HG03045 (cell line): ENCODE results near the gene CLIC1.

Source experiments
- ATAC-seq: cut with Tn5 transposase; IDR thresholded peaks from one replicate; pipeline ENCODE4 v1.9.1; 2021; ENCODE audit warnings: mild to moderate bottlenecking, moderate library complexity; ENCODE audit not compliant: unreplicated experiment

The CLIC1 gene

GRCh38 chr6:31705931-31706330, 30.4 kb downstream of the CLIC1 start:
- no peak for ATAC-seq

- ATAC-seq, result peak; percentile 92
Observed at GRCh38 chr6:31702819-31703716, 33.3 kb downstream of the CLIC1 start, which contains the start of gene ABHD16A. Gene ABHD16A, minus strand, starts transcription at chr6:31703324. Its CDS starts 43 bp downstream, at chr6:31703281.

GRCh38 chr6:31702405-31702818, 33.9 kb downstream of the CLIC1 start:
- peak; percentile 3 for ATAC-seq

GRCh38 chr6:31701666-31702404, 34.5 kb downstream of the CLIC1 start:
- ATAC-seq, result no peak

- ATAC-seq, result no peak
Observed at GRCh38 chr6:31700740-31701401, 35.5 kb downstream of the CLIC1 start.

- no peak for ATAC-seq
Observed at GRCh38 chr6:31697555-31697954, 38.8 kb downstream of the CLIC1 start.

- ATAC-seq, result no peak
Observed at GRCh38 chr6:31693535-31693934, 42.8 kb downstream of the CLIC1 start.

GRCh38 chr6:31692886-31693285, 43.4 kb downstream of the CLIC1 start:
- ATAC-seq, result no peak

GRCh38 chr6:31692353-31692752, 44.0 kb downstream of the CLIC1 start:
- no peak for ATAC-seq

GRCh38 chr6:31691564-31692108, 44.7 kb downstream of the CLIC1 start:
- ATAC-seq, result no peak

- ATAC-seq, result no peak
Observed at GRCh38 chr6:31691078-31691463, 45.3 kb downstream of the CLIC1 start.

- no peak for ATAC-seq
Observed at GRCh38 chr6:31690231-31691077, 45.9 kb downstream of the CLIC1 start.

- ATAC-seq, result no peak
Observed at GRCh38 chr6:31689249-31690110, 46.9 kb downstream of the CLIC1 start.

- no peak for ATAC-seq
Observed at GRCh38 chr6:31687860-31688693, 48.3 kb downstream of the CLIC1 start.

GRCh38 chr6:31687321-31687720, 49.0 kb downstream of the CLIC1 start:
- ATAC-seq, result no peak

- ATAC-seq, result no peak
Observed at GRCh38 chr6:31686483-31686882, 49.8 kb downstream of the CLIC1 start.

GRCh38 chr6:31683591-31683990, 52.7 kb downstream of the CLIC1 start:
- ATAC-seq, result no peak

GRCh38 chr6:31681135-31681671, 55.1 kb downstream of the CLIC1 start:
- ATAC-seq, result no peak
